NOMO-1 (cell line): ENCODE results near the gene MAP3K15.

ENCODE experiments used
- DNase-seq, 2 experiments: peaks; one replicate each; lab custom pipeline; 2025; ENCODE audit not compliant: unreplicated experiment in 2 of 2; lab: John Stamatoyannopoulos, UW

MAP3K15 gene

DNA sequence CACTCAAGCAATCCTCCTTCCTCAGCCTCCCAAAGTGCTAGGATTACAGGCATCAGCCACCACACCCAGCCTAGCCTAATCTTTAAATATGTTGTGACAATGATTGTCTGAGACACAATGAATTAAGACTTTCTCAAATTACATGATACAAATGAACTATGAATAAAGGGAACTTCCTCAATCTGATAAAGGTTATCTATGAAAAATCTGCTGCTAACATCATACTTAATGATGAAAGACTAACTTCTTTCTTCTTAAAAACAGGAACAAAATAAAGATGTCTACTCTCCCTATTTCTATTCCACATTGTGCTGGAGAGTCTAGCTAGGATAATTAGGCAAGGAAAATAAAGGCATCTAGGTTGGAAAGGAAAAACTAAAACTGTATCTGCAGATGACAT lies 111.6 kb downstream of the MAP3K15 start:
- peak in 1 of 2 experiments; percentile 25 for DNase-seq

DNA sequence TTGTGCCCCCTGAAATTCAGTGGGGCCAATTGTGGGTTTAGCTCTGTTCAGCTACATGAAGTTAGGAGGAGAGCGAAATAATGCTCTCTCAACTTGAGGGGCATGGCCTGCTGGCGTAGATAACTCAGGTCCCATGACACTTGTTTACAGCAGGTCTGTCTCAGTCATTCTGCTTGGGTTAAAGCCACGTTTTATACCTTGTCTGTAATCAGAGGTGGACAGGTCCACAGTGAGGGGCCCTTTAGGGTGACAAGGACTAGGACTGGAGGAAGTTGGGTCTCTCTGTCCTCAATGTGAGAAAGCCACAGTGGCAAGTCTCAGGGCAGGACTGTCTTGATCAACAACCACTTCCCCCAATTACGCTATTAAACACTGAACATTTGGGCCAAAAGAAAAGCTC lies 122.6 kb downstream of the MAP3K15 start:
- DNase-seq = no peak

DNA sequence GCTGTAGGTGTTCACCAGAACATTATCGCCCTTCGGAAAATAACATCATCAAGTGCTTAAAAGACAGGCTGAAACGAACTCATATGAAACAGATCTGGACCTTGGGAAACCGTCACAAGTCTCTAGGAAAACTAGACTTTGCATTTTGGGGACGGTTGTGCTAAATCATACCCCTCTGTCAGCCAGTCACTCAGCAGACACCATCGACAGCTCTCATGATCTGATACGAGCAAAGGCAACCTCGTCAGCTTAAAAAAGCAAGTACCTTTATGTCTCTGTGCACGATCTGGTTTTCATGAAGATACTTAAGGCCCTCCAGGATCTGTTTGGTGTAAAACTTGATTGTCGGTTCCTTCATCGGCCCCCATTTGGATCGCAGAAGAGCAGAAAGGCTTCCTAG lies 123.2 kb downstream of the MAP3K15 start:
- DNase-seq = no peak

DNA sequence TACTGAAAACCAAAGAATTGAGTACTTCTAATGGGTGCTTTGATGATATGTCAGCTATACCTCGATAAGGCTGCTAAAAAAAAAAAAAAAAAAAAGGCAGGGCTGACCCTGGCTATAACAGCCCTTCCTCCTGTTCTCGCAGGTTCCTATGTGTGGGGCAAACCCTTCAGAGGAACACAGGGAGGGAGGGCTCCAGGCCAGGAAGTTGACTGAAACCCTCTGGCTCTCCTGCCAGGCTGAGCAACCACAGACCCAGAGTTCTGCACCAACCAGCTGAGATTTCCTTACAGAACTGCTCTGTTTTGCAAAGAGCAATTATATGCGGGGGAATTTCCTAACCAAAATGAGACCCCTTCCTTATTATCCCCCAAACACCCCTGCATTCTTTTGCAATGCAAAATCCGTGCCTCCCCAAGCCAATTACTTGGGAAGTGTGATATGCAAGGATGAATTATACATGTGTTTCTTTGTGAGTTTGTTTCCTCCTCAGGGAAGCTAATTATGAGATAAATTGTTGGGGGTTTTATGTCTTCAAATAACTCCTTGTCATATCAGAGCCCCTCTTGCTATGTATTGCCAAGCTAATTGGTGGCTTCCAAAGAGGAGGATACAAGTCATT lies 126.0 kb downstream of the MAP3K15 start:
- DNase-seq = no peak

DNA sequence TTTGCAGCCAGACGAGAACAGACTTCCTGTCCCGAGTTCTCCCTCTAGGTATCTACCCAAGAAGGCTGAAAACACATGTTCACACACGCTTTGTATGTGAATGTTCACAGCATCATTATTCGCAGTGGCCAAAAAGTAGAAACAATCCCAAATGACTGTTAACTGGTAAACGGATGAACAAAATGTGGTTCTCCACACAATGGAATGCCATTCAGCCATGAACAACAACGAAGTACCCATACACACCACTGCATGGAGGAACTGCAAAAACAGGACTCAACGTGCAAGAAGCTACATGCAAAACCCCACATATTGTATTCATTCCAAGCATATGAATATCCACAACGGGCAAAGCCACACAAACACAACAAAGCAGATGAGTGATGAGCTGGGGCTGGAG lies 126.6 kb downstream of the MAP3K15 start:
- no peak for DNase-seq

DNA sequence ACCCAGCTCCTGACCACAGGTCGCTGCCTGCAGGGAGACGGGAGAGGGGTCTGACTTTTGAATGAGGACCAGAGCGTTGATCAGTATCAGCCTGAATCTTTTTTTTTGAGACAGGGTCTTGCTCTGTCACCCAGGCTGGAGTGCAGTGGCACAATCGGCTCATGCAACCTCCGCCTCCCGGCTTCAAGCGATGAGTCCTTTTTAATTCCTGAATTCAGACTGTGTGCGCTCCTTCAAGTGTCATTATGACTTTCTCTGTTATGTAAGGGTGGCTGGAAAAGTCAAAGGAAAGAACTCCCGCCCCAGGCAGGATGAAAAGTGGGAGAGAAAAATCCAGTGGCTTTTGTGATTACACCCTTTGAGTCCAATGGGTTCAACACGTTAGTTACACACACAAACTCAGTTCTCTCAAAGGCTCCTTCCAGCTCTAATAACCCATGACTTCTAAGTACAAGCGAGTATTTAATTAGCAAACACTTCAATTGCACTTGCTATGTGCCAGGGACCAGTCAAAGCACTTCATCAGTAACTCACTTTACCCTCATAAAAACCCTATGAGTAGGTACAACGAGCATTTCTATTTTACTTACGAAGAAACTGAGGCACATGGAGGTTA lies 127.1 kb downstream of the MAP3K15 start:
- no peak for DNase-seq

DNA sequence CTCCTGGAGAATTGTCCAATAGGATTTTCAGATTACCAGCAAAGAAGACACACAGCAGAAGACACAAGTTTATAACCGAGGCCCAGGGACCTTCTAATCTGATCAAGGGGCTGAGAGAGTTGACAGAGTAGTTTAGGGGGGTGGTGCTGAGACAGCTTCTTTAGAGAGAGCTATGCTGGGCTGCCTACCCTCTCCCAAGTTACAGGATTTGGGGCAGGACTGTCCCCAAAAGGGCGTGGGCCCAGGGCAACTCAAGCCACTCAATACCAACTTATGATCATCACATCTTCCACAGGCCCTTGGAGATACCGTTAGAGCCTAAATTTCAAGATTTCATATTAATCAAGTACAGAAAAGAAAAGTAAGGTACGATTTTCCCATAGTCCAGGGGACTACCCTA lies 128.6 kb downstream of the MAP3K15 start:
- no peak for DNase-seq

DNA sequence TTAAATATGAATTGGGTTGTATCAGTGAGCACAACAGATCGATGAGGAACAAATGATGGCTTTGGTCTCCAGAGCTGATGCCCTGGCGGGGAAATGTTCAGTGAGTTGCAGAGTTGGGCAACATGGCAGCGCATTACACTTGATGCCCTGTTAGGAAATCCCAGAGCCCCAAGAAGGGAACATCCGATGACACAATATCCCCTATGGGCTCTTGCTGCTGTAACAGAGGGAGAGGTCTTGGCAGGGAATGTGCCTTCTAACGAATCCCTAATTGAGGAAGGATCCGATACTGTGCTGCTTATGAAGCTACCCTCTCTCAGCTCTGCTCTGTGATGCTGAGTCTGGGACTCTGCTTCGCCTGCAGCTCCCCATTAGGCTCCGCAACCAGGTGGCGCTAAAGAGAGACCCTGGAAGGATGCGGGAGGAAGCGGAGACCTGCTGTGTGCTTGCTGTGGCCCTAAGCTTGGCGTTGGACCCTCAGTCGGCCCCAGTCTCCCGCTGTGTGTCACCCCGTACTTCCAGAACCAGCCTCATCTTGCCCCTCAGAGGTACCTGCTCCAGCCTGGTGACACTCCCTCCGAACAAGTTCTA lies 132.7 kb downstream of the MAP3K15 start:
- peak; percentile 60 to 63 for DNase-seq

DNA sequence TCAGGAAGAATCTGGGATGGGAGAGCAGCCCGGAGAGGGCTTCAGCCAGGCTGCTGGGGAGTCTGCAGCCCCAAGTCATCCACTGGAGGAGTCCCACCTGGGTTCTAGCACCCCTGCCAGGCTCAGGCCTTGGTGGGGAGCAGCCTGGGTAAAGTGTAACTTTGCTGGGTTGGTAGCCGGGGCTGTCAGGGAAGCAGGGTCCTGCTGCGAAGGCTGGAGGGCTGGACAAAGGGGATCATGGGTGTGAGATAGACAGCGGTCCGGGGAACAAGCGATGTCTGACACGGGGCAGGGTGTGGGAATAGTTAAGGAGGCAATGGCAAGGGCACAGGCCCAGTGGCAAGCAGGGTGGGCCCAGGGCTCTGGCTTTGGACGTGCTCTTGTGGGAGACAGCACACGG lies 134.0 kb downstream of the MAP3K15 start:
- DNase-seq = no peak

DNA sequence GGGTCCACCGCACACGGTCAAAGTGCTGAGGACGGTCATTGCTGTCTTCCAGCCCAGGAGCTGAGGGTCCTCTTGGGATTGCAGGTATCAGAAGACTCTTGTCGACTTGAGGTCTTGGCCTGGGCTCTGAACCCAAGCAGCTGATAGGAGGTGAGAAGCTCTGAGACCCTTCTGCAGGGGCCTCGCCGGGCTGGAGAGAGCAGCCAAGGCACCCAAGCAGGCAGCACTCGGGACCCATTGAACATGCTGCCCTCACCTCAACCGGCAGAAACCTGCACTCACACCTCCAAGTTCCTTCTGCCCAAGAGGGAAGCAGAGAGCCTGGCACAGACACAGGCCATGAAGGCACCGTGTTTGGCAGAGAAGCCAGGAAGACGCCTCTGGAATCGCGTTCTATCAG lies 137.5 kb downstream of the MAP3K15 start:
- DNase-seq = no peak

DNA sequence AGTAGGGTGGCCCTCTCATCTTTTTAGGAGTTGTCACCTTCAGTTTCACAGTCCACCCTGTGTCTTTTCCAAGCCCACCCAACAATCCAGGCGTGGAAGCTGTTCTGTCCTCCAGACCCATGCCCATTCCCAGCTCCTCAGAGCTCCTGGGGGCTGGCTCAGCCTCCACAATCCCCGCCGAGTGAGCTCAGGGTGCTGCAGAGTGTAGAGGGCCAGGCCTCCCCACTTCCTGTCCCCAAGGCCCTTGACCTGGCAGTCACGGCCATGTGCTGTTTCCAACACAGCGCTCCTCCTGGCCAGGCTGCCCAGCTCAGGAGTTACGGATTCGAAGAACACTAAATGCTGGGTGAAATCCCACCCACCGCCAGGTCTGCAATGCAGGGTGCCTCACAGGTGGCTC lies 139.8 kb downstream of the MAP3K15 start:
- no peak for DNase-seq

DNA sequence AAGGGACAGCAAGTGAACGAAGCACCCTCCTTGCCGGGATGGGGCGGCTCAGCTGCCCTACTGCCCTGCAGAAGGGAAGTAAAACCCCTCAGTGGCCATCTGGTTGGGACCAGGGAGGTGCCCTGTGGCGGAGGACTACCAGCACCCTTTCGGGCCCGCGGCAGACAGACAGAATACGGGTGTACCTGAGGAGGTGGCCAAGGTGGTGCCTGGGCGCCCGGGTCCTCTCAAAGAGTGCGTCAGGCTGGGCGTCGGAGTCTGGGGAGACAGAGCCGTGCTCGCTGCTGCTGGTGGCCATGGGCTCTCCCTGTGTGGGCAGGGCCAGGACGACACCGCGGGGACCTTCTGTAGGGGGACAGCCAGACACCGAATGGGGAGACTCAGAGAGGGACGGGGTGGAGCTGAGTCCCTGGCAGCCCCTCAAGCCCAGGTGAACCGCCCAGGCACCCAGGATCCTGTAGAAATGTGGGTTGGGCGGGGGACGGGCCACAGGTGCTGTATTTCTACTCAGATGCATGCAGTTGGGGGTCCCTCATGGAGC lies 141.9 kb downstream of the MAP3K15 start:
- no peak for DNase-seq

DNA sequence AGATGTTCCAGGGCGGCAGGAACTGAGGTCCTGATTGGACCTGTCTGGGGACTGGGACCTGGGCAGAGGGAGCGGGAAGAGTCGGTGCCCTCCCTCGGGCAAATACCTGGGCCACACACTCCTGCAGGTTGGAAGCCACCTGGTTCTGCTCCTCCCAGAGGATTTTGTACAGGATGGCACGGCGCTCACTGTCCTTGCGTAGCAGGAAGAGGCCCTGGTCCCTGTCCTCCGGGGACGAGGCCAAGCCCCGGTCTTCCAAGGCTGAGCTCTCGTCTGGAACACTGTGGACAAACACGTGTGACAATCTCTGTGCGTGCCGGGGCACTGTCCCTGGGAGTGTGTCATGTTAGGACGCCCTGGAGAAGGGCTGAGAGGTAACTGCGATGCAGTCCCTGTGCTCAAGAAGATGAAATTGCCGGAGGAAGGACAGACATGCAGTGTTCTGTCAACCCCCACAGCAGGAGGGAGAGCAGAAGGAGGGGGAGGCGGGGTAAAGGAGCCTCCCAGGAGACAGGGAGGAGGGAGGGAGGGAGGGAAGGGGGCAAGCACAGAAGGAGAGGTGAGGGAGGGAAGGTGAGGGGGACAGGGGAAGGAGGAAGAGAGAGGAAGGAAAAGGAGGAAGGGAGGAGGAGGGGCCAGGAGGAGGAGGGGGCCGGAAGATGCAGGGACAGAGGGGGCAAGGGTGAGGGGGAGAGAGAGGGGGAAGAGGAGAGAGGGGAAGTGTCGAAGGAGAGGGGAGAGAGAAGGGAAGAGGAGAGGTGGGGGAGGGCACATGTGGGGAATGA lies 142.6 kb downstream of the MAP3K15 start:
- DNase-seq = peak in 1 of 2 experiments; percentile 8

DNA sequence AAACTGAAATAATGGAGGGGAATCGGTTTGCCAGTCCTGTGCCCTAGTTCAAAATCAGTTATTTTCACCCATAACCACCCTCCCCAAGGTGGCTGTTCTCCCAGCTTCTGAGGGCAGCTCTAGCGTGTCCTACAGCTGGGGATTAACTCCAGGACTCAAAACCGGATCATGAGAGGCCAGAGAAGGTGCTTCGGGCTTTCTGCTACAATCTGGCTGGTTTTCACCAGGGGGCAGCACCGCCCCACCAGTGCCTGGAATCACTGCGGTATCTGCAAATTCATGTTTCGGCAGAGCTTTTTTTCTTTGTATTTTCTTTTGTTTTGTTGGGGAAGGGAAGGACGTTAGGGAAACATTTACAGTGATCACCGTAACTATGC lies 143.2 kb downstream of the MAP3K15 start:
- DNase-seq = peak; percentile 73 to 76

DNA sequence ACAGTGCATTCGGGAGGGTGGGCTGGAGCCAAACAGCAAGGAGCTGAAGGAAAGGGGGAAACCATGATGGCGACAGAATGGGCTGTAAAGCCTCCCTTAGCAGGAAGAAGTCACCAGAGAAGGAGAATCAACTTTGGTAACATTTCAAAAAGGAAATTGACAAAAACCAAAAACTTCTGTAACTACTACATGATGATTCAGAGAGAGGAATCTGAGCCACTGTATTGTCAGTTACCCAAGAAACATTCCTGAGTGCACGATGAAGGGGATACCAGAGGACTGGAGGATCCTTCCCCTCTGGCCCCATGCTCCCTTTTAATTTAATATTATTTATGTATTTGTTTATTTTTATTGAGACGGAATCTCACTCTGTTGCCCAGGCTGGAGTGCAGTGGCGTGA lies 145.2 kb downstream of the MAP3K15 start:
- no peak for DNase-seq

DNA sequence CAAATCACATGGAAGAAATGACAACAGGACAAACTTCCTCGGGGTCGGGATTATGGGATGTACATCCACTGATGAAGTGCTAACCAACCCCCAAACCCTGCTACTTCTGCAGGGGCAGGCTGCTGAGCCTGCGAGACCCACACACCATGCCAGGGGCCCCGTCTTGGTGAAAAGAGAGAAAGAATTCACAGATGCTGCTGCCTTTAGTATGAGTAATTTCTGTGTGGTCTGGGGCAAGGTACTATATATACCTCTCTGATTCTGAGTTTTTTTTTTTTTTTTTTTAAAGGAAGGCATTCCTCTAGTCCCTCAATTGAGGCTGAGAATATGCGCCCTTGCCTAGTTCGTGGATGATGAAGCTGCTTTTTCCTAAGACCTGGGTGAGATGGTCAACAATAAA lies 146.7 kb downstream of the MAP3K15 start:
- DNase-seq = no peak

DNA sequence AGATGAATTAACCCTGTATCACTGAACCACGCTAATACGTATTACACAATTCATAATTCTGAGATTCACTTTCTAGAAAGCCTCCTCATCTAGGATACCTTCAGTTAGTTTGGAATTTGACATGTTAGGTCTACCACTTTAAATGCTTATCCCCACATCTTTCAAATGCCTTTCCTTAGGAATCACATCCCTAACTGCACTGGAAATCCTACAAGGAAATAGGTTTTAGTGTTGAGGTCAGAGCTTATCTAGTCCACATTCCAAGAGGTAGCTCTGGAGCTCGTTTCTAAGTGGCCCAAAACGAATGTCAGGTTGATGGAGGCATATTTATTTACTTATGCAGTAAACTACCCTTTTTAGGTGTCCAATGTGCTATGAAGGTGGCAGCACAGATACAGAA lies 153.6 kb downstream of the MAP3K15 start:
- DNase-seq = no peak

DNA sequence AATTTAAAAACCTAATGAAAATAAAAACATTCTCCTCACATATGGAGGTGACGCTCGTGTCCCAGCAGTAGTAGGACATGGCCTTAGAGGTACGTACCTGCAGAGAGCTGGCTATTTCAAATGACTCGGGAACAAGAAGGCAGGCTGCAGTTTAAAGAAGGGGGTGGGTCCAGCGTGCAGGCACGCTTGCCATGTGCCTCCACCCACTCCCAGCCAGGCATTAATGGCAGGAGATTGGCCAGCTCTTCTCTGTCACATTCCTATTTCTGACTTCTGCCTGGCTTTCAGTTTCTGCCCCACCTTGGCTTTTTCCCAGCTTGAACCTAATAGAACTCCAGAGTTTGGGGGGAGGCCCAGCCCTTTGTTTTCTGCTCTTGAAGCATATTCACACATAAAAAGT lies 154.4 kb downstream of the MAP3K15 start:
- DNase-seq = no peak

DNA sequence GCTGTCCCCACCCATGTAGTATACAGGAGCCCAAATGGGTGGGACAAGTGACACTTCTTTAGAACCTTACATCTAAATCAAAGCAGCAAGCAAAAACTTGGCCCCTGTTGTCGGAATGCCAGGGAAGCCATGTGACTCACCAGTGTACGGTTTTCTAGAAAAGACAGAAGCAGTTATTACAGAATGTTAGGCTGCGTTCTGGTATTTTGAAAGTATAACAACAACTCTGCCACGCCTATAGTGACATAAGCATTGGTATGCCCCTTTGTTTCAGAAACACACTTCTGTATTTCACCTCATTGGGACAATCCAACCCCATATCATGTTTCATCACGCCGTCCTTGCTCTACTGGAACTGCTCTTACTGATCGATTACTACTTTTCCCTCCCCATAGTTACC lies 156.8 kb downstream of the MAP3K15 start:
- no peak for DNase-seq

DNA sequence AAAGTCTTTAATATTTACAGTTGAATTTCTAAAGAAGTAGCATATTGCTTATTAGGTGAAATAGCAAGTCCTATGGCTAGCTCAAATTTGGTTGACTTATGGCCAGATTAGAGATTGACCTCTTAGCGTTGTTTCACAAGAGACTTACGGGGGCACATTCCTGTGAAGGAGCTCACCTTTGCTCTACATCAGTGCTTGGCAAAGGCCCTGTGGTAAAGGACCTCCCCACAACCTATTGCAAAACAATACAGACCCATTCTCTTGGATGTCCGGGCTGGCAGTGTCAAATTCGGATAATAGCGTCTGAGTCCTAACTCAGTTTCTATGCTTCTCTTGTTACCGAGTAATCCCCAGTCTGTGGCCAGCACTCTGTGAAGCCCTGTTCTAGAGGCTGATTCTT lies 160.7 kb downstream of the MAP3K15 start:
- DNase-seq = no peak

DNA sequence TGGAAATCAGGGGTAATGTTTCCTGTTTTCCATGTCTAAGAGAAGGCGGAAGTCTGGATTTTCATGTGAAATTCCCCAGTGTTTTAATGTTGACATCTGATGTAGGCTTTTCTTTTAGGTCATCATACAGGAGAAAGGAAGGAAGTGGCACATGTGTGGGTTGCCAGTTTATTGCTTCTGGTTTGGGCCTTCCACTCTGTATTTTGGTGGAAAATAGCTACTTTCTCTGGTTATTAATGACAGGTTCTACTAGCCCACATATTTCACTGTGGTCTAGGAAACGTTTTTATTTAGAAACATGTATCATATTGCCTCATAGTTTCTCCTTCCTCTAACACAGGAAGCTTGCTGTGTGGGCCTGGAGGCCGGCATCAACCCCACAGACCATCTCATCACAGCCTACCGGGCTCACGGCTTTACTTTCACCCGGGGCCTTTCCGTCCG lies 164.3 kb downstream of the MAP3K15 start:
- DNase-seq = peak; percentile 80 to 91
